OCI-LY1 (cell line): ENCODE data around the gene ZXDC.

Experiments used
- CTCF ChIP-seq: fragments of 200-600 bp; sonication (generic), shearing (Covaris generic); IDR thresholded peaks from 2 replicates; pipeline ENCODE4 v1.5.1; 2017; ENCODE audit warnings: mild to moderate bottlenecking, antibody characterized with exemption, low read length, moderate library complexity, mixed read lengths
- EZH2 ChIP-seq: fragments of 200-600 bp; sonication (generic), shearing (Covaris generic); IDR thresholded peaks from 2 replicates; pipeline ENCODE4 v1.8.0; 2017; ENCODE audit warnings: borderline replicate concordance, mixed run types, mild to moderate bottlenecking, antibody characterized with exemption, low read length, moderate library complexity, mixed read lengths

GRCh38 chr3:126449621-126450051, 26.1 kb downstream of the ZXDC start:
- no peak for TF ChIP-seq EZH2
- no peak for TF ChIP-seq CTCF
